GM21515 (cell line): ENCODE data around the gene KANSL3.

Experiments used
- ATAC-seq: cut with Tn5 transposase; IDR thresholded peaks from one replicate; pipeline ENCODE4 v1.9.1; 2021; ENCODE audit not compliant: unreplicated experiment

Gene KANSL3

DNA sequence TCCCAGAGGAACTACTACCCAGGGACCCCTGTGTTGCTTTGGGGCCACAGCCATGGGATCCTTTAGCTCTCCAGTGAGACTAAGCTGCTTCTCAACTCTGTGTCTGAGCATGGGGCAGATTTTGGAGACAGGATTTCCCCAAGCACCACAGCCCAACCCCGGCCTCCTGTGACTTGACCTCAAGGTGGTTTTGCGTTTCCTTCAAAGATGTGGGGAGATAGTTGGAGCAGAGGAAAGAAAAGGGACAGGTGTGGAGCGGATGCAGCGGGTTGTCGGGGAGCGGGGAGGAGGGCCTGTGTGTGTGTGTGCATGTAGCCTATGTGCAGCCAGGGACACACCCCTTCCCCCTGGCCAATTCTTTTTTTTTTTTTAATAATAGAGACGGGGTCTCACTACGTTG, 91.3 kb downstream of the KANSL3 start:
- ATAC-seq: no peak

DNA sequence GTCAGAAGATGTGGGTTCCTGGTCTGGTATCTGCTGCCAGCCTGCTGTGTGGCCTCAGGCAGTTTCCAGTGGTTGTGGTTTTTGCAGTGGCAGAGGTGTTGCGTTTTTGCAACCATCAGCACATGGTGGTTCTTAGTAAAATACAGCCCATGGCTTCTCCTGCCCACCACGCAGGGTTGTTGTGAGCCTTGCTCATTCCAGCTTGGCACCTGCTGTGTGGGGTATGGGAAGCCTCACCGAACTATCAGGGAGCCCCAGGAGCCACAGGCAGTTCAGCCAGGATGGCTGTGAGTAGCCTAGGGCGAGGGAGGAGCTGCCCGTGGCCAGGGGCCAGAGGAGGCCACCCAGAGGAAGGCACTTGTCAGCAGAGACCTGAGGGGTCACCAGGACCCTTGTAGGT, 91.8 kb downstream of the KANSL3 start:
- ATAC-seq: no peak
